A549 treated with AZD9567 at 1 μM for 4 hours (cell line): ENCODE data around the gene YWHAQ. TPM values are rescaled to one million over a fixed set of nuclear protein-coding genes. Genes with fewer than 3 reads are reported as not detected.

ENCODE experiments used
- total RNA-seq: library from RNA; stranded (reverse); fragments of 200-300 nt; extraction: Qiagen RNA extraction; gene quantifications from 5 replicates; pipeline ENCODE4 v1.2.3, GENCODE V29; 2022; ENCODE audit not compliant: insufficient read depth

Gene YWHAQ
- total RNA-seq, result 860 to 1,031 TPM (median 952 TPM) in 5 replicates

GRCh38 chr2:9630736-9631552 is at the start of gene YWHAQ:
TSS of gene YWHAQ (minus strand) at chr2:9630997. CDS start at chr2:9630452, 545 bp downstream.

GRCh38 chr2:9555297-9556120 is 75.3 kb downstream of the YWHAQ start, which contains the start of gene ADAM17:
TSS of gene ADAM17 (minus strand) at chr2:9555830. CDS start at chr2:9555605, 225 bp downstream.

Other genes with a start within 250 kb of the YWHAQ start
- gene ITGB1BP1, start 207.5 kb downstream of the YWHAQ start, total RNA-seq, result 163 to 195 TPM (median 176 TPM) in 5 replicates
- gene CPSF3, start 207.3 kb downstream of the YWHAQ start, total RNA-seq, result 46.2 to 93.0 TPM (median 49.8 TPM) in 5 replicates
- gene IAH1, start 156.4 kb downstream of the YWHAQ start, total RNA-seq, result 75.8 to 109 TPM (median 99.4 TPM) in 5 replicates
- gene ADAM17, start 75.2 kb downstream of the YWHAQ start, total RNA-seq, result 25.5 to 32.0 TPM (median 28.5 TPM) in 5 replicates
- gene TAF1B, start 212.5 kb upstream of the YWHAQ start, total RNA-seq, result 21.2 to 39.0 TPM (median 26.9 TPM) in 5 replicates